ENCODE results near the gene ANXA3. TPM values are rescaled to one million over a fixed set of nuclear protein-coding genes. Genes with fewer than 3 reads are reported as not detected.

The ANXA3 gene
- total RNA-seq, 1 donor from 2014 or later, result 49.8 TPM

GRCh38 chr4:78610546-78611214 lies 59.1 kb downstream of the ANXA3 start:
- no peak for DNase-seq (ENCODE audit: low spot score)

- DNase-seq (ENCODE audit: low spot score), result no peak
Observed at GRCh38 chr4:78611215-78611558, 59.6 kb downstream of the ANXA3 start.

- DNase-seq (ENCODE audit: low spot score), result no peak
Observed at GRCh38 chr4:78612398-78613178, 61.0 kb downstream of the ANXA3 start.

GRCh38 chr4:78613522-78614321 lies 62.2 kb downstream of the ANXA3 start:
- no peak for DNase-seq (ENCODE audit: low spot score)

GRCh38 chr4:78616046-78616498 lies 64.5 kb downstream of the ANXA3 start:
- DNase-seq (ENCODE audit: low spot score), result no peak

GRCh38 chr4:78618436-78618835 lies 66.9 kb downstream of the ANXA3 start:
- no peak for DNase-seq (ENCODE audit: low spot score)

- no peak for DNase-seq (ENCODE audit: low spot score)
Observed at GRCh38 chr4:78621395-78621794, 69.8 kb downstream of the ANXA3 start.

GRCh38 chr4:78622253-78622979 lies 70.8 kb downstream of the ANXA3 start:
- no peak for DNase-seq (ENCODE audit: low spot score)

GRCh38 chr4:78624048-78624447 lies 72.5 kb downstream of the ANXA3 start:
- no peak for DNase-seq (ENCODE audit: low spot score)

- DNase-seq (ENCODE audit: low spot score), result no peak
Observed at GRCh38 chr4:78625073-78625472, 73.5 kb downstream of the ANXA3 start.

GRCh38 chr4:78627046-78627965 lies 75.7 kb downstream of the ANXA3 start:
- no peak for DNase-seq (ENCODE audit: low spot score)

GRCh38 chr4:78627966-78628678 lies 76.6 kb downstream of the ANXA3 start:
- DNase-seq (ENCODE audit: low spot score), result no peak

- DNase-seq (ENCODE audit: low spot score), result no peak
Observed at GRCh38 chr4:78629991-78630541, 78.5 kb downstream of the ANXA3 start.

- no peak for DNase-seq (ENCODE audit: low spot score)
Observed at GRCh38 chr4:78630615-78631014, 79.0 kb downstream of the ANXA3 start.

GRCh38 chr4:78634011-78634664 lies 82.6 kb downstream of the ANXA3 start:
- DNase-seq (ENCODE audit: low spot score), result no peak

GRCh38 chr4:78638337-78639172 lies 87.0 kb downstream of the ANXA3 start:
- DNase-seq (ENCODE audit: low spot score), result no peak

- no peak for DNase-seq (ENCODE audit: low spot score)
Observed at GRCh38 chr4:78640714-78641113, 89.1 kb downstream of the ANXA3 start.

- DNase-seq (ENCODE audit: low spot score), result no peak
Observed at GRCh38 chr4:78642934-78643333, 91.4 kb downstream of the ANXA3 start.
